Activated naive CD8-positive, alpha-beta T cell (primary cell): ENCODE data around the gene NTM.
"Not testable (repeated sequence)": the region's sequence is repeated elsewhere in the genome, so short reads cannot be mapped to it uniquely, and the experiment has no call there.

ENCODE experiments used
- H3K27ac Mint-ChIP-seq: one replicate; pipeline ENCODE4 v1.8.0; 2021; ENCODE audit warnings: mixed read lengths
- H3K27me3 Mint-ChIP-seq: one replicate; pipeline ENCODE4 v1.8.0; 2021; ENCODE audit warnings: mixed read lengths
- H3K36me3 Mint-ChIP-seq: one replicate; pipeline ENCODE4 v1.8.0; 2021; ENCODE audit warnings: mixed read lengths
- H3K4me1 Mint-ChIP-seq: one replicate; pipeline ENCODE4 v1.8.0; 2021; ENCODE audit warnings: low read depth, mixed read lengths
- H3K4me3 Mint-ChIP-seq: one replicate; pipeline ENCODE4 v1.8.0; 2021; ENCODE audit warnings: mild to moderate bottlenecking, mixed read lengths
- H3K9me3 Mint-ChIP-seq: one replicate; pipeline ENCODE4 v1.8.0; 2021; ENCODE audit warnings: low read depth, mixed read lengths

The NTM gene

DNA sequence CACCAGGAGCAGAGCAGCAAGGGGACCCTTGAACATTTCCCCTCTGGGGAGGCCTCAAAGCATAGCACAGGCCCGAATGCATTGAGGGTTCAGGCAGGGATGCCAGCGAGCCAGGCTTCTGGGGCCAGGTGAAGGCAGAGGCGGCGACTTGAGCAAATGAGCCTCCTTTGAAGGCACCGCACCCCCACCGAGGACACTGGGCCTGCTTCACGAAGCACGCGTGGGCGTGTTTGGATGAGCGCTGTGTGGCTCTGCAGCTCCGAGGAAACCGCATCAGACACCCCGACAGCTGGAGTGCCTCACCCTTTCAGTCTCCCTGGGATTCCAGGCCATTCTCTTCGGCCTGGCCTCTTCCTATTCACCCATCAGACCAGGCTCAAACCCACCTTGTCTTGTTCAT, 301.8 kb downstream of the NTM start:
- no peak overlapping the region for H3K4me3 Mint-ChIP-seq
- H3K4me1 Mint-ChIP-seq: peaks cover 10% of the 10 kb centered on the region
- H3K9me3 Mint-ChIP-seq: no peaks in the 10 kb centered on the region
- no peaks in the 10 kb centered on the region for H3K36me3 Mint-ChIP-seq
- peaks cover 2% of the 10 kb centered on the region for H3K27me3 Mint-ChIP-seq
- H3K27ac Mint-ChIP-seq: no peak overlapping the region

DNA sequence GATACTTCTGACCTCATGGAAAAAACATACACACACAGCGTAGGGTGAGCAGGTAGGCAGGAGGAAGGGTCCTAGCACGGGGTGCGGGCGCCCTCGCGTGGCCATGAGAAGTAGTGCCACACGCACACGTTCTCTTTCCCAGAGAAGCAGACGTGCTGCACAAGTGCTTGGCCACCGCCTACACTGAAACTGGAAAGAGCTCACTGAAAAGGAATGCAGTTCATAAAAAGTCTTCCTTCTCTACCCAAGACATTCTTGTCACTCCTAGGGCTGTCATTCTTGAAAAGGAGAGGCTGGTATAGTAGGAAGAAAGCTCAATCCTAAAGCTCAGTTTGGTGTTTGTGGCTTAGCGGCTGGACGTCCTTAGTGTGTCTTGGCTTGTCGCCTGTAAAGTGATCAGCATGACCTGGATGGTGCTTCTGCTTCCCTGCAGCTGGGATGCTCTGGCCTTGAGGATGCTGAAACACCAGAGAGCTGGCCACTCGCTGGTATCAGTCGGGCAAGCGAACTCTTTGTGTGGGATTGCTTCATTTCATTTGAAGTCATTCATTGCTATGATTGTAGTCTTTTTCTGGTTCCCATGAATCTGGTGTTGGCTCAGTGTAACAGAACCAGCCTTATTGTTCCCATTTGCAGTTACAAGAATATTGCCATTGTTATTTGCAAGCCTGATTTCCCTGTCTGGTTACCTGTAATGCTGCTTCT, 303.8 kb downstream of the NTM start:
- no peaks in the 10 kb centered on the region for H3K9me3 Mint-ChIP-seq

DNA sequence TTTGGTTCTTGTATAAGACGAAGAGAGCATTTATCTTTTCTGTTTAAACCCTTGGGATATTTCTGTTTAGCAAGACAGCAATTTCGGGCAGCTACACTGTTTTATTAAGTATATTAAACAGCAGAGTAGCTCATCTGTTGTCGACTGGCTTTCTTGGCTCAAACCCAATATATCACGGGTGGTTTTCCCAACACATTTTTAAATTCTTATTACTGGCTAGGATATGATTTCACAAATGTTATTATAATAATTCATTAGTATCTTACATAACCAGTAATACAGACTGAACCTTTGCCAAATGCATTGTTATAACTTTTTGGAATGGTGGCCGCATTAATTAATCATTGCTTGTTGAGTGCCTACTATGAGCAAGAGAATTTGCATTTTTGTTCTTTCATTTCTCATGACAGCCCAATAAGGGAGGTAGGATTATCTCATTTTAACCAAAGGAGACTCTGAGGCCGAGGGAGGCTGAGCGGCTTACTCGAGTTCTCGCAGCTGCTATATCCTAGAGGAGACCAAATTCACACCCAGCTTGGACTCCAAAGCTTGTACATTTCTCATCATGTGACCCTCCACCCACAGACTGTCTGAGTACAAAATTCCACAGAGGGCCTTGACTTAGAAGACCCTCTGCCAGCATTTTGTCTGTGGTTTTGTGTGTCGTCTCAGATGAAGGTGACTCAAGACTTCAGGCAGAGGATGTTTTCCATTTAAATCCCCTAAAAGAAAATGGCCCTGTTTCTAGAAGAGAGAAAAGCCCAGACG, 304.9 kb downstream of the NTM start:
- no peaks in the 10 kb centered on the region for H3K9me3 Mint-ChIP-seq
- H3K4me3 Mint-ChIP-seq: no peak overlapping the region
- H3K27me3 Mint-ChIP-seq: peaks cover 2% of the 10 kb centered on the region
- H3K4me1 Mint-ChIP-seq: peaks cover 4% of the 10 kb centered on the region
- H3K36me3 Mint-ChIP-seq: no peaks in the 10 kb centered on the region
- no peak overlapping the region for H3K27ac Mint-ChIP-seq

More for the DNA sequence above, 303.8 kb downstream of the NTM start:
- H3K4me1 Mint-ChIP-seq: peaks cover 4% of the 10 kb centered on the region
- H3K36me3 Mint-ChIP-seq: no peaks in the 10 kb centered on the region
- peaks cover 2% of the 10 kb centered on the region for H3K27me3 Mint-ChIP-seq
- no peak overlapping the region for H3K4me3 Mint-ChIP-seq
- no peak overlapping the region for H3K27ac Mint-ChIP-seq

DNA sequence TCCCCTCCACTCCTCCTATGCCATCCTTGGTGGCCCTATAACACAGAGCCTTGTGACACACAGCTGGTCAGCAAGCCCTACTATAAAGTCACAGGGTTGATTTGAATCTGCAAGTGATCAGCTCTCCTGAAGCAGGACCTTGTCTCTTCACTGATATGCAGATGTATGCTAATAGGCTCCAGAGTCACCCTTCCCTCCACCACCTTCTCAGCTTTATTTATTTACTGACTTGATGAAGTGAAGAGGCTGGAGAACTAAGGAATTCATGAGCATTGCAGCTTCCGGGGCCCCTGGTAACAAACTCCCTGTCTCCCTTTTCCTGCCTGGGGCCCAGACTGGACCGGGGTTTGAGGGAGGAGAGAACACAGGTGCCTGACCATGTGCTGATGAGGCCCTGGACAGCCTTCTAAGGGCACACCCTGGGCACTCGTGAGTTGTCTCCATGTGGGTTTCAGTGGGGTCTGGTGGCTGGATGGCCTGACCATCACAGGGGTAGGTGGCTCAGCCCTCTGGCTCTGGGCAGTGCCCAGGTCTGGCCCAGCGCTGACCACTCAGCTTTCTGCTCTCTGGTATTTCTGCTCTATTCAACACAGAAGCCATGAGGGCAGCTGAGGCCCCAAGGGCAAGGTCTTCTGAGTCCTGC, 307.5 kb downstream of the NTM start:
- no peaks in the 10 kb centered on the region for H3K9me3 Mint-ChIP-seq
- no peaks in the 10 kb centered on the region for H3K36me3 Mint-ChIP-seq
- no peak overlapping the region for H3K4me3 Mint-ChIP-seq
- peaks cover 4% of the 10 kb centered on the region for H3K4me1 Mint-ChIP-seq
- peaks cover 2% of the 10 kb centered on the region for H3K27me3 Mint-ChIP-seq
- no peak overlapping the region for H3K27ac Mint-ChIP-seq

DNA sequence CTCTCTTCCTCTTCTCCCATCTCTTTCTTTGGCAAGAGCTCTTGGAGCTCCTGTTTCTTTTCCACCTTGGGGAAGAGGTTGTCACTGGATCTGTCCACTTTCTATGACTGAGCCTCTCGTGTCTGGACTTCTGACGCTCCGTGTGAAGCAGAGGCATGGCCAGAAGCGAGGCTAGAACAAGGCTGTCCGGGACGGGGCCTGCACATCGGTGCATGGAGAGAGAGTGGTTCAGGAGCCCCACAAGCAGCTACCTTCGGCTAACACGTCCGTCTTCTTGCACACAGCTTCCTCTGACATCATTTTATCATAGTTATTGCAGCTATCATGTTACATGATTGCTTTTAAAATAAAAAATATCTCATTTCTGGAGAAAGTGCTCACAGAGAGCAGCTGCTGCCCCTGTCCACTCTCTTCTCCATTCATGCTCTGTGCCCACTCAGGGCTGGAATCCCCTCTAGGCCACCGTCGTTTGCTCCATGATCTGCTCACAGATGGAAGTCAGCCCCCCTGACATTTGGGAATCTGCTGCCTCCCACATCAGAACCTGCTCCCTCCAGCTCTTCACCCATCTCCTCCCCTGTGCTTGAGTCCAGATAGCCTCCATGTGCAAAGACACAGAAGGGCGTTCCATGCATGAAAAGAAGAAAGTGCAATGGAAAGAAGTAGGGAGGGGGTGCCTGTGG, 308.4 kb downstream of the NTM start:
- no peaks in the 10 kb centered on the region for H3K36me3 Mint-ChIP-seq
- peaks cover 2% of the 10 kb centered on the region for H3K27me3 Mint-ChIP-seq
- no peak overlapping the region for H3K27ac Mint-ChIP-seq
- no peak overlapping the region for H3K4me3 Mint-ChIP-seq
- H3K9me3 Mint-ChIP-seq: no peaks in the 10 kb centered on the region
- peaks cover 1% of the 10 kb centered on the region for H3K4me1 Mint-ChIP-seq

DNA sequence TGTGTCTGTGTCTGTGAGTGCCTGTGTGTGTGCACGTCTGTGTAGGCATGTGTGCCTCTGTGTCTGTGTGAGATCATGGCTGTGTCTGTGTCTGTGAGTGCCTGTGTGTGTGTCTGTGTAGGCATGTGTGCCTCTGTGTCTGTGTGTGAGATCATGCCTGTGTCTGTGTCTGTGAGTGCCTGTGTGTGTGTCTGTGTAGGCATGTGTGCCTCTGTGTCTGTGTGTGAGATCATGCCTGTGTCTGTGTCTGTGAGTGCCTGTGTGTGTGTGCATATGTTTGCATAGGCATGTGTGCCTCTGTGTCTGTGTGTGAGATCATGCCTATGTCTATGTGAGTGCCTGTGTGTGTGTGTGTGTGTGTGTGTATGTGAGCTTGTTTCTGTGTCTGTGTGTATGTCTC, 310.0 kb downstream of the NTM start:
- not testable (repeated sequence) for H3K9me3 Mint-ChIP-seq, H3K4me3 Mint-ChIP-seq, H3K27ac Mint-ChIP-seq, H3K4me1 Mint-ChIP-seq, H3K36me3 Mint-ChIP-seq, H3K27me3 Mint-ChIP-seq

DNA sequence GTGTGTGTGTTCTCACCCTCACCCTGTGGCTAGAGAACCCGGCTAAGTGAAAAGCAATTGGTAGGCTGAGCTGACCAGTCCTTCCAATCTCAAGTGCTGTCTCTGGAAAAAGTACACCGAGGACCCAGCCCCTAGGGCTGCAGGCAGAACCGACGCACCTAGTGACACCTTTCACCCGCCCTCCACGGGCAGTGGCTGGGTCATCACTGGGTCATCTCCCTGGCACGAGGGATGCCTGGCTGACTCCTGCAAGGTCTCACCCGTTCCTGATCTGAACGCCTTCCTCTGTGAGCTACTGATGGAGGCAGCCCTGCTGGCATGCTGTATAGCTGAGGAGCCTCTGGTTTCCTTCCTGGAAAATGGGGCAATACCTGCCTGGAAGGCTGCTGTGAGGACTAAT, 311.5 kb downstream of the NTM start:
- no peaks in the 10 kb centered on the region for H3K9me3 Mint-ChIP-seq
- no peak overlapping the region for H3K4me3 Mint-ChIP-seq
- no peaks in the 10 kb centered on the region for H3K36me3 Mint-ChIP-seq
- H3K4me1 Mint-ChIP-seq: no peaks in the 10 kb centered on the region
- peaks cover 2% of the 10 kb centered on the region for H3K27me3 Mint-ChIP-seq
- H3K27ac Mint-ChIP-seq: no peak overlapping the region

DNA sequence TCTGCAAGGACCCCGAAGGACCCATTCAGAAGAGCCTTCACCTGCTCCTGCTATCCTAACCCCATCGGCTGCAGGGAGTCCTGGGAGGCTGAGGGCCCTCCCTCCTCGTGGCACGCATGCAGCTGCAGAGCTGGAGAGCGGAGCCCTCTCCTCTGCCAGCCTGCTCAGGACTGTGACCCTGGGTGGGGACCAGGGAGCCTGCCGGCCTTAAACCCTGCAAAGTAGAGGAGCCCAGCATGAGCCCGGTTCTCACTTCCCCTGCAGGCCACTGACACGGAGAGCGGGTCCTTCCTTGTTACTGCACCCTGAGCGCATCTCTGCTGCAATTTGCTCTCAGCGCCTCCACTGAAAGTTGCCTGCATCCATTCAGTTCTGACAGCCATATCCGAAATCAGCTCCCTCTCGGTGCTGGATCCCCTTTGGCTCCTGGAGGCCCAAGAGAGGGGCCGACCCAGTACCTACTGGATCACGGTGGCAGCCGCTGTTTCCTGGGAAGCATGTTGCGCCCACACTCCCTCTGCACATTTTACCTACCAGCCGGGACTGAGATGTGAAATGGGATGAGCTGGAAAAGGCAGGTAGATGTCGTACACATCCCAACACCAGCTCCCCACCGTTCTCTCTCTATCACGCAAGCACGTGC, 312.1 kb downstream of the NTM start:
- H3K36me3 Mint-ChIP-seq: no peaks in the 10 kb centered on the region

DNA sequence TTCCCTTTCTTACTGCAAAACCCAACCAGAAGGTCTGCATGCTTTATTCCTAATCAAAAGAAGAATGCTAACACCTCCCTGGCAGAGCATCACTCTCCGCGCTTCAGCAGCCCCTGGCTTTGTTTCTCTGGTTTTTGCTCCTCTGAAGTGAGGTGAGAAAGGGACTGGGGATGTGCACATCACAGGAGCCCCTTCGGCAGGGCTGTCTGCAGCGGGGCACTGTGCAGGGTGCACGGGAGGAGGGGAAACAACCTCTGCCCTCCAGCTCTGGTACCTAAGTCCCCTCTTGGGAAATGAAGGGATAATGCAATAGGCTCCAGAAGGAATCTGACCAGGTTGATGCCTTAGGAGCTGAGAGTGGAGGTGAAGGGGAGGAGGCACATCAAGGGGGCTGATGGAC, 312.7 kb downstream of the NTM start:
- H3K4me1 Mint-ChIP-seq: no peaks in the 10 kb centered on the region
- no peak overlapping the region for H3K27ac Mint-ChIP-seq
- no peaks in the 10 kb centered on the region for H3K36me3 Mint-ChIP-seq
- H3K27me3 Mint-ChIP-seq: peaks cover 2% of the 10 kb centered on the region
- H3K4me3 Mint-ChIP-seq: no peak overlapping the region
- no peaks in the 10 kb centered on the region for H3K9me3 Mint-ChIP-seq

More for the DNA sequence above, 312.1 kb downstream of the NTM start:
- peaks cover 2% of the 10 kb centered on the region for H3K27me3 Mint-ChIP-seq
- H3K9me3 Mint-ChIP-seq: no peaks in the 10 kb centered on the region
- no peak overlapping the region for H3K27ac Mint-ChIP-seq
- H3K4me1 Mint-ChIP-seq: no peaks in the 10 kb centered on the region
- H3K4me3 Mint-ChIP-seq: no peak overlapping the region

DNA sequence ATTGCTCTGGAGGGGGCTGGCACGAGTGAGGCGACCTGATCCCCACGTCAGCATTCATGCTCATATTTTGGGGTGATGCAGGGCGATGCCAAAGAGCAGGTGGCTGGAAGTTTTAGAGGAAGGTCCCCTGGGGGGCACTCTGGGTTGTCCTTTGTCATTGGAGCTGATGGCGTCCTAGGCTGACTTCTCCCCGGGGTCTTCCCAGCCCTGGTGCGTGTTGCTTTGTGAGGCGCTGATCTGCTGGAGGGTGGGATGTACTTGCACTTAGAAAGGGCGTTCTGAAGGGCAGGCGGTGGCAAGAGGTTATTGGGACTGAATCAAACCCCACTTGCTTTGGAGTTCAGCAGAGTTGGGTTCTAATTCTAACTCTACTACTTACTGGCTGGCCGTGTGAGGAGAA, 313.3 kb downstream of the NTM start:
- H3K27ac Mint-ChIP-seq: no peak overlapping the region
- no peaks in the 10 kb centered on the region for H3K9me3 Mint-ChIP-seq
- H3K4me3 Mint-ChIP-seq: no peak overlapping the region
- peaks cover 2% of the 10 kb centered on the region for H3K27me3 Mint-ChIP-seq
- H3K36me3 Mint-ChIP-seq: no peaks in the 10 kb centered on the region
- no peaks in the 10 kb centered on the region for H3K4me1 Mint-ChIP-seq

DNA sequence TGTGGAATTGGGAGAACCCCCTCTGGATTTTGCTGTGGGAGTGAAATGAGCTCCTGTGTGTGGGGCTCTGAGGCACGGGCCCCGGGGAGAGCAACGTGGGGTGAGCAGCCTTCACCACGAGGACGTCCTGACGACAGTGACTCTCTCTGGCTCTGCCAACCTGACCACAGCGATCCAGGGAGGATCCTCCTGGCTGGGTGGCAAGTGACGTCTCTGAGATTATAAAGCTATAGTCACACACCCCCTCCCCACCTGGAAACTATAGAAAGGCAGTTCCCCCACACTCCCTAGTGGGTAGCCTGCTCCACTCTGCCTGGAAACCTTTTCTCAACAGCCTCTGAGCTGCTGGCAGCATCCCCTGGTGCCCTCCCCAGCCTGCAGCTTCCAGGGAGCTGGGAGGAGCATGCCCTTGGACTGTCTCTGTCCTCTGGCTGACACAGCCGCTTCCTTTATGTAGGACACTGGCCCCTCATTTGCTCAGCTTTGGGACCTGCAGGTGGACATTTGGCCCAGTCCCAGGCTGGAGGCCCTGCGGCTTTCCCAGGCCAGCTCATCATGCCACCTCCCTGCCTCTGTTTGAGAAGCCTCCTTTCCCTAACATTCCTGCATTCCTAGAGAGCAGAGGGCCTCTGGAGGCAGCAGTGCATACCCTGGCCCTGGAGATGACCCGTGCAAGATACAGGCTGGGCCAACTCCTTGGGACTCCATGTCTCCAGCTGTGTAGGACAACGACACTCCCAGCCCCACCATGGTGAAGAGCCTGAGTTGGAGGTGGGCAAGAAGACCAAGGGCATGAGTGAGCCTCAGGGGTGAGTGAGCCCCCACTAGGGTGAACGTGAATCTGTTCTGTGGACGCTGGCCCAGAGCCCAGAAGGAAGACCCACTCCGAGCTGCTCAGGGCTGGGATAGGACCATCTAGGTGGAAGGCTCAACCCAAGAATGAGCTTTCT, 314.0 kb downstream of the NTM start:
- Mint-ChIP-seq H3K27me3 (peaks cover 2% of the 10 kb centered on the region), H3K36me3 (no peaks in the 10 kb centered on the region), H3K4me1 (no peaks in the 10 kb centered on the region), H3K4me3 (no peak overlapping the region), H3K27ac (no peak overlapping the region), H3K9me3 (no peaks in the 10 kb centered on the region)

DNA sequence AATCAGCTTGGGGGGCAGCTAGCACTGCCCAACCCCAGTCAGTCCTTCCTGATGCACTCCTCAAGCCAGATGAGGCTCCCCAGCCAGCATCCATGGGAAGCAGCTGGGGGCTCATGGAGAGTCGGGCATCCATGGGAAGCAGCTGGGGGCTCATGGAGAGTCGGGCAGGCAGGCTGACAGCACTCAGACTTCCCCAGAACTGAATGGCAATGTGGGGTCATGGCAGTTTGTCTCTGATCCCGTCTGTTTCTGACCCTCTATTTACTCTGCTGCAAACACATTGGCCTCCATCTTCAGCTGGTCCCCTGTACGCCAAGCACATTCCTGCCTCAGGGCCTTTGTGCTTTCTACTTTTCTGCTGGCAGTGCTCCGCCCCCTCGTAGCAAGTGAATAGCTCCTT, 314.8 kb downstream of the NTM start:
- no peak overlapping the region for H3K4me3 Mint-ChIP-seq
- peaks cover 7% of the 10 kb centered on the region for H3K27me3 Mint-ChIP-seq
- H3K27ac Mint-ChIP-seq: no peak overlapping the region
- no peaks in the 10 kb centered on the region for H3K36me3 Mint-ChIP-seq
- H3K4me1 Mint-ChIP-seq: no peaks in the 10 kb centered on the region
- no peaks in the 10 kb centered on the region for H3K9me3 Mint-ChIP-seq

DNA sequence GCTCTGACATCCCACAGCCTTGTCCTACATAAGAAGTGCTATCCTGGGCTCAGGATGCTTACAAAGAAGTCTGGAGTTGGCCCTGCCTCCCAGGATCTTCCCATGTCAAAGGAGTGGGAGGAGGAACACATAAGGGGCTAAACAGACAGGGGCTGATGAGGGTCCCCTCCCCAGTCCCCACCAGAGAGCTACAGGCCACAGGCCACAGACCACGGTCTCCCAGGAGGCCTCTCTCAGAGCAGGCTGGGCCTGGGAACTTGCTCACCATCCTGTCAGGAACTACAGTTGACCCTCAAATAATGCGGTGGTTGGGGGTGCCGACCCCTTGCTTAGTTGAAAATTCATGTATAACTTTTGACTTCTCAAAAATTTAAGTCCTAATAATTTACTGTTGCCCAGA, 315.5 kb downstream of the NTM start:
- no peaks in the 10 kb centered on the region for H3K9me3 Mint-ChIP-seq
- no peaks in the 10 kb centered on the region for H3K4me1 Mint-ChIP-seq
- no peak overlapping the region for H3K27ac Mint-ChIP-seq
- H3K36me3 Mint-ChIP-seq: no peaks in the 10 kb centered on the region
- H3K27me3 Mint-ChIP-seq: peaks cover 10% of the 10 kb centered on the region
- no peak overlapping the region for H3K4me3 Mint-ChIP-seq

DNA sequence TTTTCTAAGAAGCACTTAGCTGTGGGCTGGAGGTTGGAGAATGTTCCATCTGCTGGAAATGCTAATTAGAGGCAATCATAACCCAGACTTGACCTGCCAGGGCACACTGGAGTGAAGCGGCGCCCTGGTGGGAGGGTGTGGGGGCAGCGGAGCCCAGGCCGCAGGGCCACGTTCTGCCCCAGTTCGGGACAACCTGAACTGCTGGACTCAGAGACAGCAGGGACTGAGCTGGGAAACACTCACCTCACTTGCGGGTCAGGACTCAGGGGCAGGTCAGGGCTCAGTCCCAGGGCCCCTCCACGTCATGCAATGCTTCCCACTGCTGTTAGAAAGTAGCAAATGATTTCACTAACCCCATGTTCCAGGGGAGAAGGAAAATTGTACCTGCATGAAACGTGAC, 316.4 kb downstream of the NTM start:
- H3K27me3 Mint-ChIP-seq: peaks cover 10% of the 10 kb centered on the region
- no peaks in the 10 kb centered on the region for H3K36me3 Mint-ChIP-seq
- H3K4me3 Mint-ChIP-seq: no peak overlapping the region
- no peaks in the 10 kb centered on the region for H3K9me3 Mint-ChIP-seq
- no peaks in the 10 kb centered on the region for H3K4me1 Mint-ChIP-seq
- no peak overlapping the region for H3K27ac Mint-ChIP-seq
